Endothelial cell of umbilical vein (primary cell): ENCODE results near the gene KLHL26. TPM values are rescaled to one million over a fixed set of nuclear protein-coding genes. Genes with fewer than 3 reads are reported as not detected.

Source experiments
- BruUV-seq: library from RNA; stranded (reverse); fragments of 400-500 nt; replicated peaks from 2 replicates; lab custom pipeline; 2021; lab: Mats Ljungman, UMichigan
- CTCF ChIA-PET: fragments of 300-600, 350-600 bp; sonication (Branson Sonifier 250); formaldehyde crosslinking; loops from one replicate; lab custom pipeline; 2021; ENCODE audit warnings: antibody characterized with exemption, inconsistent platforms; lab: Charles Lee
- POLR2A ChIA-PET: fragments of 300-600, 350-600 bp; sonication (Branson Sonifier 250); formaldehyde crosslinking; loops from one replicate; lab custom pipeline; 2021; ENCODE audit warnings: antibody characterized with exemption, inconsistent platforms; lab: Charles Lee
- DNase-seq: peaks from one replicate; pipeline ENCODE4 v3.0.0-alpha.2; 2011; ENCODE audit warnings: low read depth, low spot score
- FAIRE-seq: peaks from 2 replicates; lab custom pipeline; 2011; peaks lifted over from hg19 to GRCh38; lab: Jason Lieb, UNC
- H2AFZ ChIP-seq: 2 replicates; pipeline ENCODE4 v1.6.0; 2012; ENCODE audit warnings: low read depth, low read length, control low read depth, inconsistent platforms
- H3K27ac ChIP-seq: 2 replicates; pipeline ENCODE4 v1.5.1; 2011; ENCODE audit warnings: low read depth, mild to moderate bottlenecking, control low read depth, low read length, moderate library complexity; ENCODE audit not compliant: insufficient read depth
- H3K27me3 ChIP-seq, 2 experiments: 2 replicates each; pipeline versions ENCODE4 v1.6.0 to v1.6.1; 2011; ENCODE audit warnings: low read length in 2 of 2, mixed read lengths in 1 of 2; ENCODE audit not compliant: control insufficient read depth in 2 of 2, insufficient read depth in 2 of 2
- H3K36me3 ChIP-seq, 2 experiments: 2 replicates in 1 of 2; 3 replicates in 1 of 2; pipeline ENCODE4 v1.5.1; 2011; ENCODE audit warnings: low read length in 2 of 2, mild to moderate bottlenecking in 1 of 2, moderate library complexity in 1 of 2; ENCODE audit not compliant: control insufficient read depth in 2 of 2, insufficient read depth in 2 of 2; ENCODE audit errors: extremely low read depth in 1 of 2
- H3K4me1 ChIP-seq: 3 replicates; pipeline ENCODE4 v1.5.1; 2011; ENCODE audit warnings: mild to moderate bottlenecking, low read length; ENCODE audit not compliant: control insufficient read depth, insufficient read depth; ENCODE audit errors: extremely low read depth
- H3K4me2 ChIP-seq: 2 replicates; pipeline ENCODE4 v1.6.1; 2011; ENCODE audit warnings: low read length, control low read depth, mixed read lengths; ENCODE audit not compliant: insufficient read depth
- H3K4me3 ChIP-seq, 3 experiments: fragments of 200-600 bp in 1 of 3; sonication (generic), shearing (Covaris generic) in 1 of 3; replicated peaks in 1 of 3; 2 replicates each; pipeline ENCODE4 v1.5.1; 2011 to 2016; ENCODE audit warnings: control low read depth in 3 of 3, low read length in 3 of 3, mild to moderate bottlenecking in 2 of 3, inconsistent platforms in 1 of 3, low read depth in 1 of 3, moderate library complexity in 1 of 3; ENCODE audit not compliant: insufficient read depth in 1 of 3
- H3K79me2 ChIP-seq: 2 replicates; pipeline ENCODE4 v1.6.0; 2012; ENCODE audit warnings: low read length, inconsistent platforms; ENCODE audit not compliant: control insufficient read depth, insufficient read depth
- H3K9ac ChIP-seq: replicated peaks from 2 replicates; pipeline ENCODE3; 2011; ENCODE audit warnings: low read length, control low read depth; ENCODE audit not compliant: insufficient read depth; ENCODE audit errors: extremely low read depth
- H3K9me1 ChIP-seq: replicated peaks from 3 replicates; pipeline ENCODE4 v1.6.0; 2011; ENCODE audit warnings: mild to moderate bottlenecking, low read length; ENCODE audit not compliant: control insufficient read depth, insufficient read depth; ENCODE audit errors: extremely low read depth
- H3K9me3 ChIP-seq: replicated peaks from 2 replicates; pipeline ENCODE4 v1.5.1; 2012; ENCODE audit warnings: low read length, inconsistent platforms; ENCODE audit not compliant: control insufficient read depth, insufficient read depth
- H4K20me1 ChIP-seq: replicated peaks from 2 replicates; pipeline ENCODE3; 2011; ENCODE audit warnings: mild to moderate bottlenecking, low read length; ENCODE audit not compliant: control insufficient read depth, insufficient read depth; ENCODE audit errors: extremely low read depth
- CTCF ChIP-seq, 2 donors: IDR thresholded peaks; 1 replicate in 1 of 2; 2 replicates in 1 of 2; pipeline ENCODE4 v1.5.1; 2011; ENCODE audit warnings: low read length in 2 of 2, mild to moderate bottlenecking in 2 of 2, moderate library complexity in 2 of 2, control low read depth in 1 of 2, inconsistent platforms in 1 of 2, low read depth in 1 of 2; ENCODE audit not compliant: insufficient read depth in 1 of 2; ENCODE audit errors: extremely low read depth in 1 of 2
- EZH2 ChIP-seq: IDR thresholded peaks from 2 replicates; pipeline ENCODE4 v1.6.1; 2012; ENCODE audit warnings: borderline replicate concordance, low read depth, mild to moderate bottlenecking, moderate library complexity, low read length, inconsistent platforms; ENCODE audit not compliant: severe bottlenecking
- FOS ChIP-seq: IDR thresholded peaks from 2 replicates; pipeline ENCODE4 v1.6.1; 2011; ENCODE audit warnings: mild to moderate bottlenecking, low read length, moderate library complexity, borderline replicate concordance; ENCODE audit not compliant: insufficient read depth
- GATA2 ChIP-seq: IDR thresholded peaks from 2 replicates; pipeline ENCODE4 v1.7.0; 2011; ENCODE audit warnings: low read depth, mild to moderate bottlenecking, moderate library complexity, mixed read lengths, low read length; ENCODE audit not compliant: insufficient read length, insufficient read depth
- JUN ChIP-seq: IDR thresholded peaks from 2 replicates; pipeline ENCODE4 v1.6.1; 2011; ENCODE audit warnings: borderline replicate concordance, low read depth; ENCODE audit not compliant: insufficient read length, insufficient read depth
- MAX ChIP-seq: IDR thresholded peaks from 2 replicates; pipeline ENCODE4 v1.6.1; 2011; ENCODE audit not compliant: insufficient read depth, insufficient read length
- MYC ChIP-seq: IDR thresholded peaks from one replicate; pipeline ENCODE4 v1.6.1; 2011; ENCODE audit warnings: mild to moderate bottlenecking, low read depth, low read length
- POLR2A ChIP-seq: IDR thresholded peaks from 2 replicates; pipeline ENCODE4 v1.6.1; 2012; ENCODE audit warnings: low read depth, mild to moderate bottlenecking, control low read depth, low read length
- dilution Hi-C: fragments of 300-500 bp; cut with MboI; formaldehyde crosslinking; loops from one replicate; pipeline ENCODE4 v1.15.0; 2019; ENCODE audit warnings: low sequenced_read_pairs; ENCODE audit not compliant: extremely low pct_ligation_motif_present
- intact Hi-C: fragments of 100-400 bp; cut with micrococcal nuclease; formaldehyde crosslinking; loops from one replicate; pipeline ENCODE4 v1.10.0; 2022
- polyA plus RNA-seq, 4 experiments: library from polyadenylated mRNA; depleted of rRNA in 3 of 4; stranded (reverse) in 3 of 4; unstranded in 1 of 4; fragments of >200 nt; gene quantifications; 2 replicates each; pipeline versions ENCODE4 v1.2.1 to v1.2.3, GENCODE V29; 2011 to 2012; ENCODE audit warnings: missing spikeins in 1 of 4
- total RNA-seq: library from RNA; stranded (reverse); gene quantifications from 2 replicates; pipeline ENCODE4 v1.2.3, GENCODE V29; 2021

The KLHL26 gene
- total and polyA plus RNA-seq, 2 donors (not counting 3 experiments of a cell fraction or from before 2014, with no cell fraction given): 2.4 to 6.2 TPM

- Histone ChIP-seq H2AFZ (no peak overlapping the region), H3K27ac (no peak overlapping the region), H3K4me2 (no peak overlapping the region), H4K20me1 (no peaks in the 10 kb centered on the region), H3K36me3 (no peaks in the 10 kb centered on the region), H3K4me3 (no peak overlapping the region), H3K79me2 (no peaks in the 10 kb centered on the region), H3K4me1 (peaks cover 16% of the 10 kb centered on the region), H3K9me3 (no peaks in the 10 kb centered on the region), H3K27me3 (peaks cover 76 to 86% of the 10 kb centered on the region in 2 experiments), H3K9ac (no peak overlapping the region), H3K9me1 (no peaks in the 10 kb centered on the region)
- intact Hi-C loops (no loop called here), dilution Hi-C loops (no loop called here)
- DNase-seq (no peak), FAIRE-seq (no peak)
- TF ChIP-seq EZH2 (peak; percentile 65), POLR2A (no peak), MAX (no peak), FOS (no peak), MYC (no peak), GATA2 (no peak), CTCF (IDR thresholded peaks at IDR 0.05; ENCODE audit: extremely low read depth in 1 of 2, insufficient read depth in 1 of 2, low read depth in 1 of 2, low read length in 2 of 2) (no peak), JUN (no peak)
- no TSS peak for BruUV-seq
- CTCF ChIA-PET: interaction anchor here (1.5 kb wide), 1 partner anchor 15 kb away, joined by 5 read pairs; no protein-coding TSS in a partner anchor
- POLR2A ChIA-PET: no interaction called here
These were observed 28.6 kb upstream of the KLHL26 start for GRCh38 chr19:18608102-18608804.
